Prostate gland (tissue), 2 donors: Measurements from ENCODE around the gene EIF1AY.

Source experiments
- CTCF ChIP-seq, 4 experiments: fragments of 200-600 bp in 2 of 4; fragments of 450-650 bp in 2 of 4; sonication (generic) in 2 of 4; IDR thresholded peaks; 1 replicate in 3 of 4; 2 replicates in 1 of 4; pipeline ENCODE4 v1.5.1; 2016 to 2019; ENCODE audit warnings: antibody characterized with exemption in 4 of 4, mild to moderate bottlenecking in 2 of 4, moderate library complexity in 2 of 4
- POLR2AphosphoS5 ChIP-seq: sonication (generic); formaldehyde crosslinking; IDR thresholded peaks from one replicate; pipeline ENCODE4 v1.6.1; 2017; ENCODE audit warnings: antibody characterized with exemption

- TF ChIP-seq CTCF (IDR thresholded peaks at IDR 0.05), result peak in 1 of 4 experiments; percentile 7
- TF ChIP-seq POLR2AphosphoS5, result peak; percentile 93
These were observed at the start of gene EIF1AY for GRCh38 chrY:20575531-20576121.
